Subcutaneous adipose tissue (tissue), 4 donors: ENCODE measurements around the gene ZNF618. TPM values are rescaled to one million over a fixed set of nuclear protein-coding genes. Genes with fewer than 3 reads are reported as not detected.

ENCODE experiments used
- CTCF ChIP-seq: fragments of 450-650 bp; IDR thresholded peaks from one replicate; pipeline ENCODE4 v1.5.1; 2016; ENCODE audit warnings: low read depth, mild to moderate bottlenecking, control low read depth, antibody characterized with exemption, moderate library complexity
- total RNA-seq, 4 donors: library from RNA; depleted of rRNA; stranded (reverse); fragments of >200 nt; gene quantifications; one replicate each; pipeline ENCODE4 v1.1.0, GENCODE V29; 2016

The ZNF618 gene
- total RNA-seq, 4 donors from 2014 or later, result 3.7 to 7.7 (median 4.4) TPM

GRCh38 chr9:113926211-113926610 lies 50.1 kb downstream of the ZNF618 start:
- no peak for TF ChIP-seq CTCF

- no peak for TF ChIP-seq CTCF
These were observed 51.2 kb downstream of the ZNF618 start for GRCh38 chr9:113927277-113927676.

- no peak for TF ChIP-seq CTCF
These were observed 52.2 kb downstream of the ZNF618 start for GRCh38 chr9:113928269-113928668.

- no peak for TF ChIP-seq CTCF
These were observed 53.7 kb downstream of the ZNF618 start for GRCh38 chr9:113929634-113930389.

- TF ChIP-seq CTCF, result no peak
These were observed 54.3 kb downstream of the ZNF618 start for GRCh38 chr9:113930390-113930783.

- no peak for TF ChIP-seq CTCF
These were observed 55.0 kb downstream of the ZNF618 start for GRCh38 chr9:113931140-113931539.

GRCh38 chr9:113931777-113932176 lies 55.7 kb downstream of the ZNF618 start:
- no peak for TF ChIP-seq CTCF
